IMR-90 (cell line): Measurements from ENCODE around the gene MUC5B.

Source experiments
- ELK1 ChIP-seq: fragments of 150-350 bp; IDR thresholded peaks from 2 replicates; pipeline ENCODE4 v1.6.1; 2016; ENCODE audit warnings: low read depth, mild to moderate bottlenecking, low read length, moderate library complexity, borderline replicate concordance
- MAFK ChIP-seq: IDR thresholded peaks from 2 replicates; pipeline ENCODE4 v1.6.1; 2012; ENCODE audit warnings: low read depth, low read length, improper control_type of control experiment
- MAZ ChIP-seq: IDR thresholded peaks from 2 replicates; pipeline ENCODE4 v1.6.1; 2012; ENCODE audit warnings: low read depth, mild to moderate bottlenecking, low read length, improper control_type of control experiment, moderate library complexity, borderline replicate concordance
- POLR2A ChIP-seq: IDR thresholded peaks from 2 replicates; pipeline ENCODE4 v1.6.1; 2012; ENCODE audit warnings: mild to moderate bottlenecking, low read depth, low read length
- SMC3 ChIP-seq: fragments of 150-350 bp; IDR thresholded peaks from 2 replicates; pipeline ENCODE4 v1.6.1; 2016; ENCODE audit warnings: low read depth, mild to moderate bottlenecking, antibody characterized with exemption, low read length, moderate library complexity
- USF2 ChIP-seq: fragments of 150-350 bp; IDR thresholded peaks from 2 replicates; pipeline ENCODE4 v1.6.1; 2017; ENCODE audit warnings: mild to moderate bottlenecking, antibody characterized with exemption, low read length, low read depth
- TF ChIP-seq, protein P1 (sequence below): conservative IDR thresholded peaks from 2 replicates; pipeline ENCODE4 v1.5.1; 2012; ENCODE audit warnings: mild to moderate bottlenecking, low read depth, low read length, improper control_type of control experiment

DNA sequence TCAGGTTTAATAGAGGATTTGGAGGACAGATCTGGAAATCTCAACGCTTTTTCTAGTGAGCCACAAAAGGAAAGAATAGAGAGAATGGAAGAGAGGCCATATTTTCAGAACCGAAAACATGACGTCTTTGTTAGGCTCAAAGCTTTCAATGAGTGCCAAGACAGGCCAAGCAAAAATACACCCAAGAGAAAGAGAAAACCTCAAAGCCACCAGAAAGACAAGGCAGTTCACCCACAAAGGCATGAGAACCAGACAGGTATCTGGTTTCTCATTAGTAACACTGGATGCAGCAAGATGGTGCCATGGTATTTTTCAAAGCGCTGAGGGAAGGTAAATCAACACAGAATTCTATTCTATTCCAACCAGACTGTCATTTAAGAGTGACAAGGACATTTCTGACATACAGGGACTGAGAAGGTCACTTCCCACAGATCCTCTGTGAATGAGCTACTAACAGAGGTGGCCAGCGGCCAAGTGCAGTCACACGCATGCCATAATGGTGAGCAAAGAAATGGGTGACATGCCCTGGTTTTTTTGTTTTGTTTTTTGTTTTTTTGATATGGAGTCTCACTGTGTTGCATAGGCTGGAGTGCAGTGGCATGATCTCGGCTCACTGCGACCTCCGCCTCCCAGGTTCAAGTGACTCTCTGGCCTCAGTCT, 44.7 kb downstream of the MUC5B start:
- TF ChIP-seq, protein P1, sequence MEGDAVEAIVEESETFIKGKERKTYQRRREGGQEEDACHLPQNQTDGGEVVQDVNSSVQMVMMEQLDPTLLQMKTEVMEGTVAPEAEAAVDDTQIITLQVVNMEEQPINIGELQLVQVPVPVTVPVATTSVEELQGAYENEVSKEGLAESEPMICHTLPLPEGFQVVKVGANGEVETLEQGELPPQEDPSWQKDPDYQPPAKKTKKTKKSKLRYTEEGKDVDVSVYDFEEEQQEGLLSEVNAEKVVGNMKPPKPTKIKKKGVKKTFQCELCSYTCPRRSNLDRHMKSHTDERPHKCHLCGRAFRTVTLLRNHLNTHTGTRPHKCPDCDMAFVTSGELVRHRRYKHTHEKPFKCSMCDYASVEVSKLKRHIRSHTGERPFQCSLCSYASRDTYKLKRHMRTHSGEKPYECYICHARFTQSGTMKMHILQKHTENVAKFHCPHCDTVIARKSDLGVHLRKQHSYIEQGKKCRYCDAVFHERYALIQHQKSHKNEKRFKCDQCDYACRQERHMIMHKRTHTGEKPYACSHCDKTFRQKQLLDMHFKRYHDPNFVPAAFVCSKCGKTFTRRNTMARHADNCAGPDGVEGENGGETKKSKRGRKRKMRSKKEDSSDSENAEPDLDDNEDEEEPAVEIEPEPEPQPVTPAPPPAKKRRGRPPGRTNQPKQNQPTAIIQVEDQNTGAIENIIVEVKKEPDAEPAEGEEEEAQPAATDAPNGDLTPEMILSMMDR = no peak
- TF ChIP-seq MAZ (no peak), USF2 (no peak), SMC3 (no peak), MAFK (no peak), POLR2A (no peak), ELK1 (no peak)
